HG02970 (cell line): ENCODE results near the gene DCLK2.

ENCODE experiments used
- ATAC-seq: cut with Tn5 transposase; IDR thresholded peaks from one replicate; pipeline ENCODE4 v1.9.1; 2021; ENCODE audit warnings: mild to moderate bottlenecking, moderate library complexity, moderate number of reproducible peaks; ENCODE audit not compliant: unreplicated experiment, low FRiP score

DCLK2 gene

DNA sequence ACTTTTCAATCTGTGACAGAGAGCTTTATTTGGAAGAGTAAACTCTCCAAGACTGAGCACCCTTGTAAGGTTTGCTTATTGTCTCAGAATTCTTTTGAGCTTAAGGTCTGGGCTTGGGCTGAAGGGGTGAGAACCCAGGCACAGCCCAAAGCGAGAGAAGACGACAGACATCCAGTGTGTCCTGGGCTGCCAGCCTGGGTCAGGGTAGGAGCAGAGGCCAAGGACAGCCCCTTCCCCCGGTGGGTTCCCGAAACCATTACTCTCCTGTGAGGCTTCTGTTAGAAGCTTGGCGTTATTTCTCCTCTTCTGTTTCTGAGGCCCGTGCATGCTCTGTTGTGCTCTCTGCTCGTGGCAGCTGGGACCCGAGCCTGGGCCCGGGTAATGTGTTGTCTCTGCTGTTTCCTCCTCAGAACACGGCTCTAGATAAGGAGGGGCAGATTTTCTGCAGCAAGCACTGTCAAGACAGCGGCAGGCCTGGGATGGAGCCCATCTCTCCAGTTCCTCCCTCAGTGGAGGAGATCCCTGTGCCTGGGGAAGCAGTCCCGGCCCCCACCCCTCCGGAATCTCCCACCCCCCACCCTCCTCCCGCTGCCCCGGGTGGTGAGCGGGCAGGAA lies 177.5 kb downstream of the DCLK2 start:
- ATAC-seq = no peak

- ATAC-seq = no peak
Measured at GRCh38 chr4:150256225-150256620, 178.0 kb downstream of the DCLK2 start.

DNA sequence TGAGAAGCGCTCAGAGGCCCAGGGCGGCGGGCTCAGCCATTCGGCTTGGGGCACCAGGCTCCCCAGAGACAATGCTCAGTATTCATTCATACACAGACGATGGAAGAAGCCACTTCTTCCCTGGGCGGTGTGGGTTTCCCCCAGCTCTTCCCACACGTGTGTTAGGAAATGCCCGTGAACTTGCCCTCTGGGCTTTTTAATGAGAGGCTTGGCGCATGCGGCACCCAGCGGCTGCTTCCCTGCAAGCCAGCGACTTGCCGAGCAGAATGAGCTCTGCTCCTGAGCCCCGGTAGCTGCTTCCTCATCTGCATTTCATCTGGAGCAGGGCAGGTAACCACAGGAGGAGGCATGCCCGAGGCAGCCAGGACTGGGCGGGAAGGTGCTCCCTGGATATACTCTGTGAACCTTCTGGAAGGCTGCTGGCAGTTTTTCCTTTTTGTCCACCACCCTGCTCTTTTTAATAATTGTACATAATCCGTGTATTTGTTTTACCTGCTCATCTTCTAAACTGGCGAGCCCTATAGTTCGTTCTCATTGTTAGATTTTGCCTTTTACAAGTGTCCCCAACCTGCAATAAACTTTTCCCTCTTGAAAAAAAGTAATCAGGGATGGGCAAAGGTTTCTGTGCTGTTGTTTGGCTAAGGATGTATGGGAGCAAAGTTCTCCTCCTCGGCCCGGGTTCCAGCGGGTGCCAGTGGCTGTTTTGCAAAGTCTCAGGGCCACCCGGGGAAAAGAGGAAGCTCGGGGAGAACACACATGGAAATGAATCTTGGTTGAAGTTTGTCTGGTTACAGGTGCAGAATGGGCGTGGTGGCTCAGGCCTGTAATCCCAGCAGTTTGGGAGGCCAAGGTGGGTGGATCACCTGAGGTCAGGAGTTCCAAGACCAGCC lies 178.8 kb downstream of the DCLK2 start:
- no peak for ATAC-seq

- no peak for ATAC-seq
Measured at GRCh38 chr4:150258569-150258968, 180.3 kb downstream of the DCLK2 start.

DNA sequence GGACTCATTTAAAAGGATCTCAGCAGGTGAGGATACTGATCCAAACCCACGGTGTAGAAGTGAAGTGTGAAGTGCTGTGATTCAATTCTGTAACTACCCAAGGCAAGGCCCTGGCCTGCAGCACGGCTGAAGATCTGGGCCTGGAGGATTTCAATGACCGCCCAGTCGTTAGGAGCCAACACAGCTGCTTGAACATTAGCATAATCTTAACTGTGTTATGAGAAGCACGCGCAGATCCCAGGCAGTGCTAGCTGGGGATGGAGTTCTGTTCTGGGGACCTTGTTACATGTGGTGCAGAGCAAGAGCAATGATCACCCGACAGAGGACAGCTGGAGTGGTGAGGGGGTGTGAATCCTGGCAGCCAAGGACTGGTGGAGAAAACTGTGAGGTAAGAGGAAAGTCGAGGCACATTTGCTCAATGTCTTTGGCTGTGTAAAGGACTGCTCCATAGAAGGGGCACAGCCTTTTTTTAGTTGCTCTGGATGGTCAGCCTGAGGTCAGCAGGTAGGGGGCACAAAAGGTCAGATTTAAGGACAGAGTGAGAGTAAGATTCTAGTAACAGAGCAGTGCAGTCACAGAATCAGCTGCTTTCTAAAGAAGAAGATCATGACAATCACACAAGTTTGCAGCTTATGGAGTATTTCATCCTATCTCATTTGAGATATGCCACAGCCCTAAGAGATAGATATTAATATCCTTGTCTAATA lies 181.8 kb downstream of the DCLK2 start:
- no peak for ATAC-seq

DNA sequence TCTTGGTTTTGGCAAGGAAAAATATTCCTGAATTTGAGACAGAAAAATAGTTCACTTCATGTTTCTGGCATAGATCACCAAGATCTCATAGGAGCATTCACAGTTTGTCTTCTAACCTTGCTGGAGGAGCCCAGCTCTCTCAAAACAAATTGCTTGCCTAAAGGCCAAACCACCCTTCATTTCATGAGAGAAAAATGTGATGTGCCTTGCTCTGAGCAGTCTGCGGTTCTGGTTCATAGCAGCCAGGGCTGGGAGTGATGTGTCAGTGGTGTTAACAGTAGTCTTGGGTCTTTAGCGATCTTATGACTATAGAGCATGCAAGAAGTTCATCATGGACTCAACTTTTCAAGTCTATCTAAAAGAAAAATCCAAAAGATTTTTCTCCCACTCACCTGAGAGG lies 183.3 kb downstream of the DCLK2 start:
- ATAC-seq = no peak

DNA sequence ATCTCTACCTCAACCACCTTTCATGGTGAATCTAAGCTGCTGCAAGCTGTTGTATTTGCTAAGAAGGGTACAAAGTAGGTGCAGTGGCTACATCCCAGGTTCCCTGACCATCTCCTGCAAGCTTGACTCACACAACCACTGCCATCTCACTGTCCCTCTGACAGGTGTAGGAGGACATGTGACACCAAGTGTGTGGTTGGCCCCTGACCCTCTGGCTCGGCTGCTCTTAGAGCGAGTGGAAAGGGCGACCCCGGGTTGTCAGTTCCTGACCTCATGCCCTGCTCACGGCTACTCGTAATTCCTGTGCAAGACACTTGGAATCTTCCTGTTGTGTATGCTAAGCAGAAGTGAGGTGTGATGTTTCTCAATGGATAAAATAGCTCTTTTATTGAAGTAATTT lies 184.4 kb downstream of the DCLK2 start:
- ATAC-seq = no peak

DNA sequence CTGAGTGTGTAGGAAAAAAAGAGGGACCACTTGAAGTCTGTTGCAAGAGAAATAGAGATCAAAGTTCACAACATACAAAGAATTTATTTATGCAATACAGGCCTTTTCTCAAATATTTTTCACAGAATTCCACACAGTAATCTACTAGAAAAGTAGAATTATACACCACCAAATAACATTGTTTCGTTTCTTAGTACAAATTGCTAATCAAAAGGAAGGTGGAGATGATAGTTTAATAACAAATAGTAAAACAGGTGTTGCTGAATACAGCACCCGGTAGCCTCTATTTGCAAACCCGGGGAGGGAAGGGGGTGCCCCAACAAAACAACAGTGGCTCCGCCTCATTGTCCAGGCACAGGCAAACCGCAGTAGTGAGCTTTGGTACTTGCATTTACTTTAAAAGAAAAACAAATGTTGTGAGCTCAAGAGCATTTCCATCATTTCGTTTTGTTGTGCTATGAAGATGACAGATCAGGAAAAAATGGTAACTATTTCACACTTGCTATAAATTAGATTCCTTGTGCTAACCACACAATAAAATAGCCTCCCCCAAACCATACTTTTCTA lies 186.4 kb downstream of the DCLK2 start:
- no peak for ATAC-seq

- ATAC-seq = no peak
Measured at GRCh38 chr4:150265806-150266205, 187.6 kb downstream of the DCLK2 start.

GRCh38 chr4:150268444-150268843 lies 190.2 kb downstream of the DCLK2 start:
- ATAC-seq = no peak

- ATAC-seq = no peak
Measured at GRCh38 chr4:150278206-150278605, 200.0 kb downstream of the DCLK2 start.

GRCh38 chr4:150280081-150280895 lies 202.0 kb downstream of the DCLK2 start:
- ATAC-seq = no peak

GRCh38 chr4:150280975-150281374 lies 202.7 kb downstream of the DCLK2 start:
- no peak for ATAC-seq

DNA sequence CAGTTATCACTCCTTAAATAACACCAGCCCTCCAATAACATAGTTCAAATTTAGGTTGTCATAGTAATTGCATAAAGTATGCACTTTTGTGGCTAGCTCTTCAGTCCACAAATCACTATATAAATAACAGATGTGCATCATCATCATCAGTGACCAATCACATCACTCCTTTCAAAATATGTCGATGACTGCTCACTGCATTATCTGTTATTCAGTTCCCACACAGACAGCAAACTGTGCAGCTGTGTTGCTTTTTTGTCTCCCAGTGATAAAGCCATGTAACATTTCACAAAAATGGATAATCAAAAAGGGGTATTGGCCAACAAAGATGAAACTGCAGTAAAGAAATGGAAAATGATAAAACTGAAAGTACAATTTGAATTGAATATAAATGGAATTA lies 205.4 kb downstream of the DCLK2 start:
- no peak for ATAC-seq

GRCh38 chr4:150286656-150287055 lies 208.4 kb downstream of the DCLK2 start:
- ATAC-seq = no peak

GRCh38 chr4:150289198-150289597 lies 211.0 kb downstream of the DCLK2 start:
- ATAC-seq = no peak

DNA sequence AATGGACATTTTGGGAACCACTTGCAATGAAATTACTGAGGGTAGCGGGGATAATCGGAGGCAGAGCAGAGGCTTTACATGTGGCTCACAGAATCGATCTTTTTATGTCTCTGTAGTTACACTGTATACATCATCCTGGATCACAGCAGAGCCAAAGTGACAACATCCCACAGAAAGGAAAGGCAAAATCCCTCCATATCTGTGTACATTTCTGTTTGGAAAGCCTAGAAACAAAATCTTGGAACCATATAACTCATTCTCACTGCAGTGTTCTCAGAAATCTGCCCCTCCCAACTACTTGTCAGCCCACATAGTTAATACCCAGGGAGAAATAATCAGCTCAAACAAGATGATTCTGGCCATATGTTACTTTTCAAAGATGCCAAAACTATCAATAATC lies 211.6 kb downstream of the DCLK2 start:
- ATAC-seq = no peak

DNA sequence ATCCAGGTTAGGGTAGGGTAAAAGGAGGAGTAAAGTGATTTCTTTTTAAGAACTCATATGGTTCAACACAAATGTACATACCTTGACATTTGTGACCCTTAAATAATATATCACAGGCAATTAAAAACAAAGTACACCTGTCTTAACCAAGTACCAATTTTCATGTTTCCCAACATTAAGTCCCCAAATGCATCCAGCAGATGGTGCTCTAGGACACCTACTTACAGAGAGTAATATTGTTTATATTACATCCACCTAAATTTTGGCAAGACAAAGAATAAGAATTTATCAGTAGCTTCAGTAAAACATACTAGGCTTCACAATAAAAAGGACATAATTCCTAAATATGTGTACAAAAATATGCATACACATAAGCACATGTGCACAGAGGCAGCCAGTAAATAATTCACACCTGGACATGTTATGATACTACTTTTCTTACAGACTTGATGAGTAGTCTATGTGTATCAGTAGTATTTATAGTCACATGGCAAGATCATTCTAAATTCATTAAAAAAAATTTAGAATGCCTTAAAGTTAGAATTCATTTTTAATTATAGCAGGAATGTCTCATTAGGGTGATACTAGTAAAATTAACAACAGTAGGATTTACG lies 219.7 kb downstream of the DCLK2 start:
- no peak for ATAC-seq

GRCh38 chr4:150299816-150300215 lies 221.6 kb downstream of the DCLK2 start:
- ATAC-seq = no peak

- ATAC-seq = no peak
Measured at GRCh38 chr4:150302553-150302952, 224.3 kb downstream of the DCLK2 start.
